C4-2B (cell line): ENCODE results near the gene AQP7.

Experiments
- CTCF ChIP-seq: fragments of 450-650 bp; conservative IDR thresholded peaks from 2 replicates; pipeline ENCODE4 v1.5.1; 2017; ENCODE audit warnings: mild to moderate bottlenecking
- ZFX ChIP-seq: fragments of 450-650 bp; IDR thresholded peaks from 2 replicates; pipeline ENCODE4 v1.6.1; 2017

DNA sequence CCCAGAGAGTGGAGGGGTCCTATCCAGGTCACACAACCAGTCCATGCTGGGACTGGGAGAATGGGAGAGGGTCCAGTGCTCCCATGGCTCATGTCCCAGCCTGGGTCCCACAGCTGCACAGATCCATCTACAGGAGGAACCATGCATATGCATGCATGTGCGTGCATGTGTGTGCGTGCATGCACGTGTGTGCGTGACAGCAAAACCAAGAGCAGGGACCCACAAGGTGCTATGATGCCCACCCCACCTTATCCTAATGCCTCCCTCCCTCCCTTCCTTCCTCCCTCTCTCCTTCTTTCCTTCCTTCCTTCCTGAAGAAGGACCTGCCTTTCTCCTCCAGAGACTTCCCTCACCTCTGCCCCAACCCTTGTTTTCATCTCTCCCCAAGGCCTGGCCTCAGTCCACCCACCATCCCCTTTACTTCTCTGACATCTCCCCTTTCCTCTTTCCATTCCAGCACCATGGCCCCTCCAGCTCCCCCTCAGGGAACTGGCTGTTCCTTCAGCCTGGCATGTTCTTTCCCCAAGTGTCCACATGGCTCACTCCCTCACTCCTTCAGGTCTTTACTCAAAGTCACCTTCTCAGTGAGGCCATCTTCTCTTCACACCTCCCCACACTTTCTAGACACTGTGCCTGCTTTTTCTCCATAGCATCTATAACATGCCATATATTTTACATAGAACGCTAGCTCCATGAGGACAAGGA, 21.8 kb downstream of the AQP7 start:
- TF ChIP-seq CTCF (no peak), ZFX (no peak)
